Stomach (tissue), 9 donors: ENCODE data around the gene CEP57L1. TPM values are rescaled to one million over a fixed set of nuclear protein-coding genes. Genes with fewer than 3 reads are reported as not detected.
"Not testable (repeated sequence)": the region's sequence is repeated elsewhere in the genome, so short reads cannot be mapped to it uniquely, and the experiment has no call there.

Experiments
- DNase-seq, 2 donors: peaks; one replicate each; pipeline versions ENCODE4 v3.0.0 to v3.0.0-alpha.2; 2013 to 2019
- H3K27ac ChIP-seq, 5 donors: fragments of 200-600 bp in 4 of 5; sonication (generic) in 4 of 5; one replicate each; pipeline ENCODE4 v1.5.1; 2013 to 2019; ENCODE audit warnings: mild to moderate bottlenecking in 1 of 5, moderate library complexity in 1 of 5
- H3K27me3 ChIP-seq, 3 donors: fragments of 200-600 bp; sonication (generic); one replicate each; pipeline ENCODE4 v1.5.1; 2017 to 2019; ENCODE audit warnings: mixed run types in 1 of 3
- H3K36me3 ChIP-seq, 4 donors: fragments of 200-600 bp; sonication (generic); 1 replicate in 3 of 4; 2 replicates in 1 of 4; pipeline ENCODE4 v1.5.1; 2016 to 2019
- H3K4me1 ChIP-seq, 4 donors: fragments of 200-600 bp; sonication (generic); one replicate each; pipeline ENCODE4 v1.5.1; 2016 to 2019
- H3K4me3 ChIP-seq, 4 donors: fragments of 200-600 bp; sonication (generic) in 3 of 4; one replicate each; pipeline ENCODE4 v1.5.1; 2016 to 2019; ENCODE audit warnings: mild to moderate bottlenecking in 1 of 4
- H3K9me3 ChIP-seq, 4 donors: fragments of 200-600 bp; sonication (generic); one replicate each; pipeline ENCODE4 v1.5.1; 2016 to 2019
- CTCF ChIP-seq, 7 experiments: fragments of 450-650 bp in 4 of 7; fragments of 200-600 bp in 3 of 7; sonication (generic) in 3 of 7; IDR thresholded peaks; one replicate each; pipeline ENCODE4 v1.5.1; 2016 to 2019; ENCODE audit warnings: antibody characterized with exemption in 7 of 7, control low read depth in 2 of 7, mild to moderate bottlenecking in 1 of 7
- EP300 ChIP-seq: sonication (generic); formaldehyde crosslinking; IDR thresholded peaks from one replicate; pipeline ENCODE4 v1.6.1; 2017; ENCODE audit warnings: antibody characterized with exemption
- POLR2A ChIP-seq, 4 donors: fragments of 450-650 bp; IDR thresholded peaks; one replicate each; pipeline ENCODE4 v1.6.1; 2016; ENCODE audit warnings: antibody characterized with exemption in 4 of 4, control low read depth in 2 of 4, mild to moderate bottlenecking in 1 of 4, moderate library complexity in 1 of 4
- POLR2AphosphoS5 ChIP-seq, 3 donors: sonication (generic); formaldehyde crosslinking; IDR thresholded peaks; one replicate each; pipeline ENCODE4 v1.6.1; 2016; ENCODE audit warnings: antibody characterized with exemption in 3 of 3
- WGBS, 5 donors: extraction: QIAGEN DNeasy Blood & Tissue Kit in 3 of 5; methylation state at CpG; one replicate each; pipeline versions ENCODE4 v1.1.5 to v1.1.7; 2013 to 2018; 5-methylcytosine and 5-hydroxymethylcytosine counted together
- intact Hi-C: fragments of 100-400 bp; cut with DNase I; formaldehyde crosslinking; loops from one replicate; pipeline ENCODE4 v1.15.1; 2023; ENCODE audit warnings: low total_unique reads
- polyA plus RNA-seq, 3 donors: library from polyadenylated mRNA; stranded (reverse); fragments of 200-250 nt; gene quantifications; one replicate each; pipeline ENCODE4 v1.2.3, GENCODE V29; 2013
- total RNA-seq, 5 donors: library from RNA; depleted of rRNA; stranded (reverse); fragments of >200 nt; gene quantifications; one replicate each; pipeline versions ENCODE4 v1.1.0 to v1.2.3, GENCODE V29; 2014 to 2016
- donor health status: healthy with polysubstance abuse.
- donor health status: Bipolar disorder and iron deficiency.
- donor health status: healthy.

The CEP57L1 gene
- total and polyA plus RNA-seq, 8 donors = 4.5 to 63.6 (median 13.8) TPM; not detected in 1

- intact Hi-C loops = no loop called here
- peaks cover 0 to 23% (median 11%) of the 10 kb centered on the region in 4 donors for H3K36me3 ChIP-seq
- no peaks in the 10 kb centered on the region for H3K4me1 ChIP-seq
- no peak for TF ChIP-seq EP300
- TF ChIP-seq CTCF (IDR thresholded peaks at IDR 0.05) = no peak
- no peak for TF ChIP-seq POLR2A (IDR thresholded peaks at IDR 0.05)
- no peak for TF ChIP-seq POLR2AphosphoS5 (IDR thresholded peaks at IDR 0.05)
- no peak overlapping the region for H3K4me3 ChIP-seq
- H3K9me3 ChIP-seq = no peaks in the 10 kb centered on the region
- no peak for DNase-seq
- no peak overlapping the region for H3K27ac ChIP-seq
- no peaks in the 10 kb centered on the region for H3K27me3 ChIP-seq
Measured at GRCh38 chr6:109143191-109143590, 47.9 kb downstream of the CEP57L1 start.

GRCh38 chr6:109148251-109148650 is 52.9 kb downstream of the CEP57L1 start:
- intact Hi-C loops, H3K27me3 ChIP-seq, H3K9me3 ChIP-seq, DNase-seq, H3K4me3 ChIP-seq, H3K27ac ChIP-seq, H3K4me1 ChIP-seq: not testable (repeated sequence)
- WGBS, 5 donors = 95 to 100% (median 98%) methylated on average over 3 to 5 of the region's 5 CpGs
- peaks cover 5 to 25% (median 14%) of the 10 kb centered on the region in 4 donors for H3K36me3 ChIP-seq

- DNase-seq, H3K4me3 ChIP-seq, H3K27me3 ChIP-seq, H3K9me3 ChIP-seq, H3K4me1 ChIP-seq, H3K27ac ChIP-seq, intact Hi-C loops: not testable (repeated sequence)
- WGBS, 5 donors = 86 to 100% (median 100%) methylated on average over 1 of the region's 1 CpG
- H3K36me3 ChIP-seq = peaks cover 5 to 26% (median 15%) of the 10 kb centered on the region in 4 donors
Measured at GRCh38 chr6:109148716-109149115, 53.4 kb downstream of the CEP57L1 start.

GRCh38 chr6:109153752-109154151 is 58.4 kb downstream of the CEP57L1 start:
- TF ChIP-seq EP300 = no peak
- no peak for TF ChIP-seq CTCF (IDR thresholded peaks at IDR 0.05)
- TF ChIP-seq POLR2A (IDR thresholded peaks at IDR 0.05) = no peak
- no peak for TF ChIP-seq POLR2AphosphoS5 (IDR thresholded peaks at IDR 0.05)
- H3K27ac ChIP-seq = no peak overlapping the region
- H3K27me3 ChIP-seq = no peaks in the 10 kb centered on the region
- H3K36me3 ChIP-seq = peaks cover 5 to 50% (median 43%) of the 10 kb centered on the region in 4 donors
- intact Hi-C loops = no loop called here
- no peak for DNase-seq
- 95 to 100% (median 100%) methylated on average over 1 of the region's 1 CpG for WGBS, 5 donors
- H3K9me3 ChIP-seq = peaks cover 0 to 7% (median 5%) of the 10 kb centered on the region in 4 donors
- H3K4me3 ChIP-seq = no peak overlapping the region
- no peaks in the 10 kb centered on the region for H3K4me1 ChIP-seq

GRCh38 chr6:109164331-109164730 is 69.0 kb downstream of the CEP57L1 start:
- H3K27me3 ChIP-seq = no peaks in the 10 kb centered on the region
- peaks cover 0 to 22% (median 20%) of the 10 kb centered on the region in 4 donors for H3K36me3 ChIP-seq
- peaks cover 0 to 11% (median 2%) of the 10 kb centered on the region in 4 donors for H3K4me1 ChIP-seq
- no peak for TF ChIP-seq CTCF (IDR thresholded peaks at IDR 0.05)
- TF ChIP-seq POLR2AphosphoS5 (IDR thresholded peaks at IDR 0.05) = no peak
- no peak for TF ChIP-seq POLR2A (IDR thresholded peaks at IDR 0.05)
- TF ChIP-seq EP300 = no peak
- no peaks in the 10 kb centered on the region for H3K9me3 ChIP-seq
- DNase-seq = no peak
- no peak overlapping the region for H3K4me3 ChIP-seq
- intact Hi-C loops = no loop called here
- H3K27ac ChIP-seq = no peak overlapping the region
